ENCODE results near the gene UGT1A8.

GRCh38 chr2:233780771-233781170 is 163.3 kb downstream of the UGT1A8 start:
- TF ChIP-seq EZH2 (IDR thresholded peaks at IDR 0.05; ENCODE audit: insufficient read depth, poor library complexity, severe bottlenecking) (no peak), EZH2phosphoT487 (IDR thresholded peaks at IDR 0.05; ENCODE audit: insufficient read depth, low read depth) (no peak)

All from GM23248 (cell line).